H1 (cell line): Measurements from ENCODE around the gene WWC2. TPM values are rescaled to one million over a fixed set of nuclear protein-coding genes. Genes with fewer than 3 reads are reported as not detected.

Source experiments
- CBX5 ChIP-seq: fragments of 300-800, 300-1000 bp; sonication (generic); IDR thresholded peaks from 2 replicates; pipeline ENCODE4 v1.7.1; 2016; ENCODE audit warnings: antibody characterized with exemption, low read length, low read depth
- EP300 ChIP-seq, 2 experiments: IDR thresholded peaks; 1 replicate in 1 of 2; 2 replicates in 1 of 2; pipeline ENCODE4 v1.6.1; 2011 to 2012; ENCODE audit warnings: low read depth in 2 of 2, low read length in 2 of 2, mild to moderate bottlenecking in 2 of 2, borderline replicate concordance in 1 of 2, inconsistent platforms in 1 of 2, moderate library complexity in 1 of 2
- JUND ChIP-seq: IDR thresholded peaks from 2 replicates; pipeline ENCODE4 v1.6.1; 2011; ENCODE audit warnings: mild to moderate bottlenecking, improper control_type of control experiment, low read length
- KDM5A ChIP-seq: fragments of 200-600 bp; IDR thresholded peaks from 2 replicates; pipeline ENCODE4 v1.7.1; 2012; ENCODE audit warnings: mild to moderate bottlenecking, low read length, inconsistent platforms, mixed read lengths
- MAFK ChIP-seq: IDR thresholded peaks from 2 replicates; pipeline ENCODE4 v1.6.1; 2012; ENCODE audit warnings: low read depth, mild to moderate bottlenecking, improper control_type of control experiment, low read length
- polyA plus RNA-seq, 7 experiments: library from polyadenylated mRNA; depleted of rRNA in 3 of 7; stranded (reverse) in 5 of 7; unstranded in 2 of 7; fragments of >200 nt in 5 of 7; fragments of 200-250 nt in 2 of 7; gene quantifications; 1 replicate in 5 of 7; 2 replicates in 1 of 7; 4 replicates in 1 of 7; pipeline versions ENCODE4 v1.2.1 to v1.2.3, GENCODE V29; 2011 to 2013; ENCODE audit warnings: missing spikeins in 2 of 7, mixed read lengths in 2 of 7
- total RNA-seq: library from RNA; stranded (reverse); fragmentation: NEBNext Ultra II Directional; extraction: Animal tissue kit (Norgen Biotek cat#: 25700); gene quantifications from 2 replicates; pipeline ENCODE4 v1.2.1, GENCODE V29; 2021
- TF ChIP-seq, protein P1 (sequence below): fragments of 300-600 bp; sonication (generic); IDR thresholded peaks from 2 replicates; pipeline ENCODE4 v1.7.1; 2012; ENCODE audit warnings: low read length, moderate library complexity, mild to moderate bottlenecking, inconsistent platforms; ENCODE audit not compliant: insufficient replicate concordance
- TF ChIP-seq, protein P2 (sequence below): IDR thresholded peaks from 2 replicates; pipeline ENCODE4 v1.6.1; 2011; ENCODE audit warnings: low read depth, mild to moderate bottlenecking, low read length; ENCODE audit not compliant: insufficient read depth

The WWC2 gene
- total and polyA plus RNA-seq, 2 of the 8 experiments (the other 6 are each of a cell fraction or from before 2014, with no cell fraction given), result 17.6 to 135 TPM

DNA sequence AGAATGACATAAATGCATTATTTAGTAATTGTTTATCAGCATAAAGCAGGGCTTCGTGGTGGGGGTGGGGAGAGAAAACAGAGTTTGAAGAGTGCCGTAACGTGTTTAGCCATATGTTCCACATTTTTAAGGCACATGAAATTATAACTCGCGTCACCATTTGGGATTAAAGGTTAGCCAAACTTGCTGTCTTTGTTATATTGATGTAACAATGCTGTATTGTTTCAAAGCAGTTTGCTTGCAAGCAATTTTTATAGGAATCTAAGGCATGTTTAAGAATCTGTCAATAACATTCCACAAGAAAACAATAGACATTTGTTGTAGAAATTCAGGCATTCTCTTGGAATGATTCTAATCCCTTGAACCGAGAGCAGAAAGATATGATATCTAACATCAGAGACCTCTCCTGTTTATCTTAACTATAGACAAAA is 142.7 kb downstream of the WWC2 start (continued):
- TF ChIP-seq, protein P1, sequence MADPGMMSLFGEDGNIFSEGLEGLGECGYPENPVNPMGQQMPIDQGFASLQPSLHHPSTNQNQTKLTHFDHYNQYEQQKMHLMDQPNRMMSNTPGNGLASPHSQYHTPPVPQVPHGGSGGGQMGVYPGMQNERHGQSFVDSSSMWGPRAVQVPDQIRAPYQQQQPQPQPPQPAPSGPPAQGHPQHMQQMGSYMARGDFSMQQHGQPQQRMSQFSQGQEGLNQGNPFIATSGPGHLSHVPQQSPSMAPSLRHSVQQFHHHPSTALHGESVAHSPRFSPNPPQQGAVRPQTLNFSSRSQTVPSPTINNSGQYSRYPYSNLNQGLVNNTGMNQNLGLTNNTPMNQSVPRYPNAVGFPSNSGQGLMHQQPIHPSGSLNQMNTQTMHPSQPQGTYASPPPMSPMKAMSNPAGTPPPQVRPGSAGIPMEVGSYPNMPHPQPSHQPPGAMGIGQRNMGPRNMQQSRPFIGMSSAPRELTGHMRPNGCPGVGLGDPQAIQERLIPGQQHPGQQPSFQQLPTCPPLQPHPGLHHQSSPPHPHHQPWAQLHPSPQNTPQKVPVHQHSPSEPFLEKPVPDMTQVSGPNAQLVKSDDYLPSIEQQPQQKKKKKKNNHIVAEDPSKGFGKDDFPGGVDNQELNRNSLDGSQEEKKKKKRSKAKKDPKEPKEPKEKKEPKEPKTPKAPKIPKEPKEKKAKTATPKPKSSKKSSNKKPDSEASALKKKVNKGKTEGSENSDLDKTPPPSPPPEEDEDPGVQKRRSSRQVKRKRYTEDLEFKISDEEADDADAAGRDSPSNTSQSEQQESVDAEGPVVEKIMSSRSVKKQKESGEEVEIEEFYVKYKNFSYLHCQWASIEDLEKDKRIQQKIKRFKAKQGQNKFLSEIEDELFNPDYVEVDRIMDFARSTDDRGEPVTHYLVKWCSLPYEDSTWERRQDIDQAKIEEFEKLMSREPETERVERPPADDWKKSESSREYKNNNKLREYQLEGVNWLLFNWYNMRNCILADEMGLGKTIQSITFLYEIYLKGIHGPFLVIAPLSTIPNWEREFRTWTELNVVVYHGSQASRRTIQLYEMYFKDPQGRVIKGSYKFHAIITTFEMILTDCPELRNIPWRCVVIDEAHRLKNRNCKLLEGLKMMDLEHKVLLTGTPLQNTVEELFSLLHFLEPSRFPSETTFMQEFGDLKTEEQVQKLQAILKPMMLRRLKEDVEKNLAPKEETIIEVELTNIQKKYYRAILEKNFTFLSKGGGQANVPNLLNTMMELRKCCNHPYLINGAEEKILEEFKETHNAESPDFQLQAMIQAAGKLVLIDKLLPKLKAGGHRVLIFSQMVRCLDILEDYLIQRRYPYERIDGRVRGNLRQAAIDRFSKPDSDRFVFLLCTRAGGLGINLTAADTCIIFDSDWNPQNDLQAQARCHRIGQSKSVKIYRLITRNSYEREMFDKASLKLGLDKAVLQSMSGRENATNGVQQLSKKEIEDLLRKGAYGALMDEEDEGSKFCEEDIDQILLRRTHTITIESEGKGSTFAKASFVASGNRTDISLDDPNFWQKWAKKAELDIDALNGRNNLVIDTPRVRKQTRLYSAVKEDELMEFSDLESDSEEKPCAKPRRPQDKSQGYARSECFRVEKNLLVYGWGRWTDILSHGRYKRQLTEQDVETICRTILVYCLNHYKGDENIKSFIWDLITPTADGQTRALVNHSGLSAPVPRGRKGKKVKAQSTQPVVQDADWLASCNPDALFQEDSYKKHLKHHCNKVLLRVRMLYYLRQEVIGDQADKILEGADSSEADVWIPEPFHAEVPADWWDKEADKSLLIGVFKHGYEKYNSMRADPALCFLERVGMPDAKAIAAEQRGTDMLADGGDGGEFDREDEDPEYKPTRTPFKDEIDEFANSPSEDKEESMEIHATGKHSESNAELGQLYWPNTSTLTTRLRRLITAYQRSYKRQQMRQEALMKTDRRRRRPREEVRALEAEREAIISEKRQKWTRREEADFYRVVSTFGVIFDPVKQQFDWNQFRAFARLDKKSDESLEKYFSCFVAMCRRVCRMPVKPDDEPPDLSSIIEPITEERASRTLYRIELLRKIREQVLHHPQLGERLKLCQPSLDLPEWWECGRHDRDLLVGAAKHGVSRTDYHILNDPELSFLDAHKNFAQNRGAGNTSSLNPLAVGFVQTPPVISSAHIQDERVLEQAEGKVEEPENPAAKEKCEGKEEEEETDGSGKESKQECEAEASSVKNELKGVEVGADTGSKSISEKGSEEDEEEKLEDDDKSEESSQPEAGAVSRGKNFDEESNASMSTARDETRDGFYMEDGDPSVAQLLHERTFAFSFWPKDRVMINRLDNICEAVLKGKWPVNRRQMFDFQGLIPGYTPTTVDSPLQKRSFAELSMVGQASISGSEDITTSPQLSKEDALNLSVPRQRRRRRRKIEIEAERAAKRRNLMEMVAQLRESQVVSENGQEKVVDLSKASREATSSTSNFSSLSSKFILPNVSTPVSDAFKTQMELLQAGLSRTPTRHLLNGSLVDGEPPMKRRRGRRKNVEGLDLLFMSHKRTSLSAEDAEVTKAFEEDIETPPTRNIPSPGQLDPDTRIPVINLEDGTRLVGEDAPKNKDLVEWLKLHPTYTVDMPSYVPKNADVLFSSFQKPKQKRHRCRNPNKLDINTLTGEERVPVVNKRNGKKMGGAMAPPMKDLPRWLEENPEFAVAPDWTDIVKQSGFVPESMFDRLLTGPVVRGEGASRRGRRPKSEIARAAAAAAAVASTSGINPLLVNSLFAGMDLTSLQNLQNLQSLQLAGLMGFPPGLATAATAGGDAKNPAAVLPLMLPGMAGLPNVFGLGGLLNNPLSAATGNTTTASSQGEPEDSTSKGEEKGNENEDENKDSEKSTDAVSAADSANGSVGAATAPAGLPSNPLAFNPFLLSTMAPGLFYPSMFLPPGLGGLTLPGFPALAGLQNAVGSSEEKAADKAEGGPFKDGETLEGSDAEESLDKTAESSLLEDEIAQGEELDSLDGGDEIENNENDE, result no peak
- TF ChIP-seq, protein P2, sequence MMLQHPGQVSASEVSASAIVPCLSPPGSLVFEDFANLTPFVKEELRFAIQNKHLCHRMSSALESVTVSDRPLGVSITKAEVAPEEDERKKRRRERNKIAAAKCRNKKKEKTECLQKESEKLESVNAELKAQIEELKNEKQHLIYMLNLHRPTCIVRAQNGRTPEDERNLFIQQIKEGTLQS, result no peak
- no peak for TF ChIP-seq JUND
- no peak for TF ChIP-seq MAFK
- no peak for TF ChIP-seq EP300 (IDR thresholded peaks at IDR 0.05; ENCODE audit: borderline replicate concordance in 1 of 2, low read depth in 2 of 2, low read length in 2 of 2)
- TF ChIP-seq KDM5A, result no peak
- no peak for TF ChIP-seq CBX5
